GM06990 (cell line): ENCODE data around the gene HCFC1.
A peak's percentile ranks its signal among the peaks of the same experiment; 100 is the strongest.

Experiments used
- DNase-seq: peaks from one replicate; pipeline ENCODE4 v3.0.0-alpha.2; 2011; ENCODE audit not compliant: insufficient read length; ENCODE audit errors: extremely low read depth
- H3K27me3 ChIP-seq: replicated peaks from 2 replicates; pipeline ENCODE4 v1.6.0; 2011; ENCODE audit warnings: low read length; ENCODE audit not compliant: control insufficient read depth, insufficient read depth
- H3K36me3 ChIP-seq: 2 replicates; pipeline ENCODE4 v1.5.1; 2011; ENCODE audit warnings: low read length; ENCODE audit not compliant: control insufficient read depth, insufficient read depth
- H3K4me3 ChIP-seq: replicated peaks from 2 replicates; pipeline ENCODE4 v1.5.1; 2011; ENCODE audit warnings: low read depth, mild to moderate bottlenecking, control low read depth, low read length
- CTCF ChIP-seq: IDR thresholded peaks from 2 replicates; pipeline ENCODE4 v1.5.1; 2011; ENCODE audit warnings: low read length, control low read depth, mild to moderate bottlenecking, inconsistent platforms; ENCODE audit not compliant: insufficient read depth, poor library complexity, severe bottlenecking

HCFC1 gene

GRCh38 chrX:153973127-153974002, 1.7 kb upstream of the HCFC1 start:
- DNase-seq: no peak
- no peaks in the 10 kb centered on the region for H3K27me3 ChIP-seq
- no peak for TF ChIP-seq CTCF
- peak overlapping the region; percentile 68 for H3K4me3 ChIP-seq
- H3K36me3 ChIP-seq: no peaks in the 10 kb centered on the region

- H3K27me3 ChIP-seq: no peaks in the 10 kb centered on the region
Observed at GRCh38 chrX:153972368-153973126, 929 bp upstream of the HCFC1 start, which contains the start of gene TMEM187. TSS of gene TMEM187 (plus strand) at chrX:153972754. CDS start at chrX:153982063, 9,309 bp downstream.

GRCh38 chrX:153971124-153971449, 531 bp downstream of the HCFC1 start:
- Histone ChIP-seq H3K36me3 (no peaks in the 10 kb centered on the region), H3K27me3 (no peaks in the 10 kb centered on the region), H3K4me3 (peak overlapping the region; percentile 83)
- TF ChIP-seq CTCF: no peak
- peak; percentile 95 for DNase-seq

More at GRCh38 chrX:153972368-153973126, 929 bp upstream of the HCFC1 start, which contains the start of gene TMEM187:
- H3K36me3 ChIP-seq: no peaks in the 10 kb centered on the region
- no peak for TF ChIP-seq CTCF
- H3K4me3 ChIP-seq: peak within 1 kb of the TSS; percentile 83
- peak; percentile 96 for DNase-seq

- Histone ChIP-seq H3K4me3 (peak overlapping the region; percentile 83), H3K27me3 (no peaks in the 10 kb centered on the region), H3K36me3 (no peaks in the 10 kb centered on the region)
- TF ChIP-seq CTCF: no peak
- no peak for DNase-seq
Observed at GRCh38 chrX:153970357-153971123, 1.1 kb downstream of the HCFC1 start.

- H3K4me3 ChIP-seq: peak overlapping the region; percentile 83
- no peak for DNase-seq
Observed at GRCh38 chrX:153969904-153970356, 1.7 kb downstream of the HCFC1 start.

More at GRCh38 chrX:153969904-153970356, 1.7 kb downstream of the HCFC1 start:
- no peaks in the 10 kb centered on the region for H3K36me3 ChIP-seq
- H3K27me3 ChIP-seq: no peaks in the 10 kb centered on the region
- no peak for TF ChIP-seq CTCF
